MM.1S (cell line): Measurements from ENCODE around the gene SNRPA.

Experiments used
- DNase-seq: peaks from one replicate; pipeline ENCODE4 v3.0.0-alpha.2; 2015
- H2AFZ ChIP-seq: fragments of 300-600 bp; sonication (generic); 2 replicates; pipeline ENCODE4 v1.6.0; 2016; ENCODE audit warnings: antibody characterized with exemption, low read length
- H3F3A ChIP-seq: fragments of 300-600 bp; sonication (generic); 2 replicates; pipeline ENCODE4 v1.6.1; 2016; ENCODE audit warnings: mild to moderate bottlenecking, antibody characterized with exemption, low read length, moderate library complexity, mixed read lengths; ENCODE audit not compliant: insufficient read depth
- H3K27ac ChIP-seq: fragments of 300-600 bp; sonication (generic); 2 replicates; pipeline ENCODE4 v1.5.1; 2016; ENCODE audit warnings: mild to moderate bottlenecking, low read length
- H3K27me3 ChIP-seq: fragments of 300-600 bp; sonication (generic); replicated peaks from 2 replicates; pipeline ENCODE4 v1.6.0; 2016; ENCODE audit warnings: low read length; ENCODE audit not compliant: insufficient read depth
- H3K36me3 ChIP-seq: fragments of 300-600 bp; sonication (generic); replicated peaks from 2 replicates; pipeline ENCODE4 v1.6.1; 2016; ENCODE audit warnings: mild to moderate bottlenecking, low read length, mixed read lengths; ENCODE audit not compliant: insufficient read depth
- H3K4me1 ChIP-seq: fragments of 300-600 bp; sonication (generic); 2 replicates; pipeline ENCODE4 v1.6.1; 2016; ENCODE audit warnings: low read length, mixed read lengths
- H3K4me2 ChIP-seq: fragments of 300-600 bp; sonication (generic); 2 replicates; pipeline ENCODE4 v1.6.0; 2016; ENCODE audit warnings: low read depth, low read length
- H3K4me3 ChIP-seq: fragments of 300-600 bp; sonication (generic); 2 replicates; pipeline ENCODE4 v1.5.1; 2016; ENCODE audit warnings: low read length, mixed read lengths
- H3K79me2 ChIP-seq: fragments of 300-600 bp; sonication (generic); 2 replicates; pipeline ENCODE4 v1.6.1; 2016; ENCODE audit warnings: mixed run types, low read length, mixed read lengths
- H3K9ac ChIP-seq: fragments of 300-600 bp; sonication (generic); 2 replicates; pipeline ENCODE4 v1.6.1; 2016; ENCODE audit warnings: low read length, mixed read lengths
- H3K9me2 ChIP-seq: fragments of 300-600 bp; sonication (generic); replicated peaks from 2 replicates; pipeline ENCODE4 v1.6.1; 2016; ENCODE audit warnings: mild to moderate bottlenecking, low read length, mixed read lengths; ENCODE audit not compliant: insufficient read depth
- H3K9me3 ChIP-seq: fragments of 300-600 bp; sonication (generic); replicated peaks from 2 replicates; pipeline ENCODE4 v1.6.1; 2016; ENCODE audit warnings: mild to moderate bottlenecking, low read length, mixed read lengths; ENCODE audit not compliant: insufficient read depth
- H4K20me1 ChIP-seq: fragments of 300-600 bp; sonication (generic); 2 replicates; pipeline ENCODE4 v1.6.1; 2016; ENCODE audit warnings: mild to moderate bottlenecking, low read length, moderate library complexity, mixed read lengths; ENCODE audit not compliant: insufficient read depth
- EZH2 ChIP-seq: fragments of 300-600 bp; sonication (generic); optimal IDR thresholded peaks from 2 replicates; pipeline ENCODE3; 2017; ENCODE audit warnings: low read depth, mild to moderate bottlenecking, antibody characterized with exemption, low read length, mixed read lengths
- EZH2phosphoT487 ChIP-seq: fragments of 300-600 bp; sonication (generic); IDR thresholded peaks from 2 replicates; pipeline ENCODE4 v1.6.1; 2018; ENCODE audit warnings: antibody characterized with exemption, low read length
- TF ChIP-seq, protein P1 (sequence below): fragments of 300-600 bp; sonication (generic); IDR thresholded peaks from 2 replicates; pipeline ENCODE4 v1.5.1; 2016; ENCODE audit warnings: antibody characterized with exemption, low read length, mixed read lengths

The SNRPA gene

DNA sequence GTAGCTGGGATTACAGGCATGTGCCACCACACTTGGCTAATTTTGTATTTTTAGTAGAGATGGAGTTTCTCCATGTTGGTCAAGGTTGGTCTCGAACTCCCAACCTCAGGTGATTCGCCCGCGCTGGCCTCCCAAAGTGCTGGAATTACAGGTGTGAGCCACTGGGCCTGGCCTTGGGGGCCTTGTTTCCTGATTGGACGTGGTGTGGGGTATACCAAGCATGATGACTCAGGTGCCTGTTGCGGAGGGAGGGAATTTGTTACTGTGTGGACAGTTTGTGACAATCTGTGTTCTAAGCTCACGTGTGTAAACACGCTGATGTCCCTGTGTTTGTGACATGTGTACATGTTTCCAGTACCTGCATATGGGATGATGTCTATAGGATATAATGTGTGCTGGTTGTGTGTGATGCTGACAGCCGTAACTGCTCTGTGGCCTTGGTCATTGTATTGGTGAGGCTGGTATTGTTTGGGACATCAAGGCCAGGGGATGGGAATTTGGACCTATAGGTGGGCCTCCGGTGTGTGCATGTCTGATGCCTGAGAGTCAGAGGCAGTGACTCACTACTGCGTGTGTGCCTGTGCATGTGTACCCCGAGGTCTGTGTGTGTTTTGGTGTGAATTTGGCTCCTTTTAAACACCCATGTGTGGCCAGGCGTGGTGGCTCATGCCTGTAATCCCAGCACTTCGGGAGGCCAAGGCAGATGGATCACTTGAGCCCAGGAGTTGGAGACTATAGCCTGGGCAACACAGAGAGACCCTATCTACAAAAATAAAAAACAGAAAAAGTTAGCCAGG, 46.4 kb downstream of the SNRPA start:
- Histone ChIP-seq H3K9ac (no peak overlapping the region), H2AFZ (no peak overlapping the region), H3K9me3 (no peaks in the 10 kb centered on the region), H3K9me2 (no peaks in the 10 kb centered on the region), H3K4me3 (no peak overlapping the region), H3F3A (0 out of 2 replicates have a peak, but pooled peaks cover 3% of the 10 kb centered on the region), H3K27ac (no peak overlapping the region; the same call in 1 of the 2 replicates), H3K4me2 (peak overlapping the region; percentile 80; the same call in 1 of the 2 replicates), H3K4me1 (peaks cover 11% of the 10 kb centered on the region), H3K36me3 (no peaks in the 10 kb centered on the region), H3K27me3 (no peaks in the 10 kb centered on the region), H3K79me2 (peaks cover 26% of the 10 kb centered on the region), H4K20me1 (no peaks in the 10 kb centered on the region)
- TF ChIP-seq EZH2phosphoT487 (no peak), EZH2 (no peak)
- TF ChIP-seq, protein P1, sequence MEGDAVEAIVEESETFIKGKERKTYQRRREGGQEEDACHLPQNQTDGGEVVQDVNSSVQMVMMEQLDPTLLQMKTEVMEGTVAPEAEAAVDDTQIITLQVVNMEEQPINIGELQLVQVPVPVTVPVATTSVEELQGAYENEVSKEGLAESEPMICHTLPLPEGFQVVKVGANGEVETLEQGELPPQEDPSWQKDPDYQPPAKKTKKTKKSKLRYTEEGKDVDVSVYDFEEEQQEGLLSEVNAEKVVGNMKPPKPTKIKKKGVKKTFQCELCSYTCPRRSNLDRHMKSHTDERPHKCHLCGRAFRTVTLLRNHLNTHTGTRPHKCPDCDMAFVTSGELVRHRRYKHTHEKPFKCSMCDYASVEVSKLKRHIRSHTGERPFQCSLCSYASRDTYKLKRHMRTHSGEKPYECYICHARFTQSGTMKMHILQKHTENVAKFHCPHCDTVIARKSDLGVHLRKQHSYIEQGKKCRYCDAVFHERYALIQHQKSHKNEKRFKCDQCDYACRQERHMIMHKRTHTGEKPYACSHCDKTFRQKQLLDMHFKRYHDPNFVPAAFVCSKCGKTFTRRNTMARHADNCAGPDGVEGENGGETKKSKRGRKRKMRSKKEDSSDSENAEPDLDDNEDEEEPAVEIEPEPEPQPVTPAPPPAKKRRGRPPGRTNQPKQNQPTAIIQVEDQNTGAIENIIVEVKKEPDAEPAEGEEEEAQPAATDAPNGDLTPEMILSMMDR: no peak
- no peak for DNase-seq

DNA sequence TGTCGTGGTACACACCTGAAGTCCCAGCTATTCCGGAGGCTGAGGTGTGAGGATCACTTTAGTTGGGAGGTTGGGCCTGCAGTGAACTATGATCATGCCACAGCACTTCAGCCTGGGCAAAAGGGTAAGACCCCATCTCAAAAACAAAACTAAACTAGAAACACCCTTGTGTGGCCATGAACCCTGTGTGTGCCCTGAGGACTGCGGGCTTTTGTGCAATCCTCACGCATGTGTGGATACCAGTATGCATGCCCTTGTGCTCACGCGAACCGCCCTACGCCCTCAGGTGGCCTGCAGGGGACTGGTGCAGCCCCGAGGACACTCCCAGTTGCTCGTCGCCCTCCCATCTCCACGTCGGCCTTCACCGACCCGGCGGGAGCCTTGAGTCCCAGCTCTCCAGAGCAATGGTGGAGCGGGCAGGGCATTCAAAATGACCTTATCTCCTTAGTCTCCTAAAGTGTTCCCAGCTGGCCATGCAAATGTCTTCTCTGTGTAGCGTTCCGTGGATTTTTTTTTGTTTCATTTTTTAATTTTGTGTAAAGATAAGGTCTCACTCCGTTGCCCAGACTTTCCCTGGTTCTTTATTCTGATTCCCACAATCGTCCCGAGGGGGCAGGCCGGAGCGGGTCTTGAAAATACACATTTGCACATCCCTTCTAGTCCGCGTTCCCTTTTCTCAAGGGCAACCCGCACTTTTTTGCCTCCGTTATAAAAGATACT, 47.1 kb downstream of the SNRPA start:
- peak; percentile 50 for DNase-seq
- Histone ChIP-seq H3K9me2 (no peaks in the 10 kb centered on the region), H3F3A (0 out of 2 replicates have a peak, but pooled peaks cover 3% of the 10 kb centered on the region), H3K4me3 (peak overlapping the region; percentile 68), H3K36me3 (no peaks in the 10 kb centered on the region), H4K20me1 (no peaks in the 10 kb centered on the region), H3K27me3 (no peaks in the 10 kb centered on the region), H3K9me3 (no peaks in the 10 kb centered on the region), H3K27ac (peak overlapping the region; percentile 58; the same call in 1 of the 2 replicates), H3K9ac (peak overlapping the region; percentile 60), H3K4me1 (peaks cover 18% of the 10 kb centered on the region), H3K4me2 (peak overlapping the region; percentile 80), H3K79me2 (peaks cover 33% of the 10 kb centered on the region), H2AFZ (peak overlapping the region; percentile 83)
- TF ChIP-seq EZH2phosphoT487: no peak
- TF ChIP-seq EZH2: no peak
- TF ChIP-seq, protein P1: peak; percentile 35

DNA sequence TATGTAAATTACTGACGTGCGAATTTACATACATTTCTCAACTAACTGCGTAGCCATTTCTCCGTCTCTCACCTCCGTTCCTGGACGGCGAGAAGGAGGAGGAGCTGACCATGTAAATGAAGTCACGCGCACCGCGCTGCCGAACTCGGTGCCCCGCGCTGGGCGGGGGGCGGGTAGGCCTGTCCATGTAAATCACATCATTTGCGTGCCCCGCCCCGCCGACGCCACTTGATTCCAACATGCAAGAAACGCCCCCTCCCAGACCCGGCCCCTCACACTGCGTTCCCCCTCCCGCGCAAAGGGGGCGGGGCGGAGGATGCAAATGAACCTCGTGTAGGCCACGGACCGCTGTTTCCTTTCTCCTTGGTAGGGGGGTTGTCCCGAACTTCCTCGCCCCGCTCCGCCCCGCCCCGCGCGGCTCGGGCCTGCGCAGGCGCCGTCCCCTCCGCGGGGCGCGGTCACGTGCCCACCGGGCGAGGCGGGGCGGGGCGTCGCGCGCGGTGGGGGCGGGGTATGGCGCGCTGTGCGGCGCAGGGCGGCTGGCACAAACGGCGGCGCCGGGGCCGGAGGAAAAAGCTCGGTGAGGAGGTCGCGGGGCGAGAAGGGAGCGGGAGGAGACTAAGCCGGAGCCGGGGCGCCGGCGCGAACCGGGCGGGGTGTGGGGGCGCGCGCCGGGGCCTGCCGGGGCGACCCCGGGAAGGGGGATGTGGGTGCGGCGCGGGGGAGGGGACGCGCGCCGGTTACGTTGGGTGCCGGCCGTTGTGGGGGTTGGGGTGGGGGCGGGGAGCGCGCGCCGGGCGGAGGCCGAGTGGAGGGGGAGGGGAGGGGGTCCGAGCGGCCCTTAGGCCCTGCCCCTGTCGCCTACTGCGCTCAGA, 47.9 kb downstream of the SNRPA start, which contains the start of gene EGLN2:
EGLN2 (plus strand) TSS at position 509 of the 875 bp plus-strand sequence. CDS start 1,382 bp downstream, outside the sequence.
- Histone ChIP-seq H3K79me2 (peaks cover 38% of the 10 kb centered on the region), H3K36me3 (no peaks in the 10 kb centered on the region), H3K4me2 (peak within 1 kb of the TSS; percentile 80), H3K9me2 (no peaks in the 10 kb centered on the region), H3K4me3 (peak within 1 kb of the TSS; percentile 91), H3K9me3 (no peaks in the 10 kb centered on the region), H2AFZ (peak within 1 kb of the TSS; percentile 83), H3K4me1 (peaks cover 25% of the 10 kb centered on the region), H3K27ac (peak within 1 kb of the TSS; percentile 58; the same call in 1 of the 2 replicates), H3F3A (0 out of 2 replicates have a peak, but pooled peaks cover 3% of the 10 kb centered on the region), H3K27me3 (no peaks in the 10 kb centered on the region), H3K9ac (peak within 1 kb of the TSS; percentile 77), H4K20me1 (no peaks in the 10 kb centered on the region)
- DNase-seq: peak; percentile 99
- TF ChIP-seq EZH2: no peak
- TF ChIP-seq EZH2phosphoT487: no peak
- TF ChIP-seq, protein P1: no peak
